H1 (cell line): Measurements from ENCODE around the gene IMPDH1. TPM values are rescaled to one million over a fixed set of nuclear protein-coding genes. Genes with fewer than 3 reads are reported as not detected.

Experiments
- CTCF ChIA-PET: fragments of 300-600 bp; sonication (Branson Sonifier 250); formaldehyde crosslinking; loops from one replicate; lab custom pipeline; 2021; ENCODE audit not compliant: partially characterized antibody; lab: Charles Lee
- POLR2A ChIA-PET: fragments of 300-600 bp; sonication (Branson Sonifier 250); formaldehyde crosslinking; loops from one replicate; lab custom pipeline; 2021; ENCODE audit warnings: inconsistent platforms; ENCODE audit not compliant: partially characterized antibody; lab: Charles Lee
- DNase-seq, 2 experiments: peaks; one replicate each; pipeline versions ENCODE4 v3.0.0 to v3.0.0-alpha.2; 2010 to 2022; ENCODE audit warnings: low spot score in 2 of 2, low read depth in 1 of 2, mixed read lengths in 1 of 2
- FAIRE-seq: peaks from 2 replicates; lab custom pipeline; 2011; peaks lifted over from hg19 to GRCh38; lab: Jason Lieb, UNC
- H2AFZ ChIP-seq: 2 replicates; pipeline ENCODE4 v1.8.1; 2012; ENCODE audit warnings: low read length, inconsistent platforms
- H2AK5ac ChIP-seq: 2 replicates; pipeline ENCODE4 v1.6.1; 2013; ENCODE audit warnings: low read depth, low read length
- H2BK120ac ChIP-seq: replicated peaks from 2 replicates; pipeline ENCODE3; 2013; ENCODE audit warnings: low read depth, low read length, inconsistent platforms
- H2BK12ac ChIP-seq: 2 replicates; pipeline ENCODE4 v1.6.1; 2013; ENCODE audit warnings: low read depth, low read length
- H2BK15ac ChIP-seq: 2 replicates; pipeline ENCODE4 v1.6.1; 2013; ENCODE audit warnings: low read length
- H2BK20ac ChIP-seq: 2 replicates; pipeline ENCODE4 v1.6.1; 2013; ENCODE audit warnings: low read length
- H2BK5ac ChIP-seq: 2 replicates; pipeline ENCODE4 v1.6.1; 2013; ENCODE audit warnings: low read depth, low read length
- H3K14ac ChIP-seq: 2 replicates; pipeline ENCODE4 v1.6.1; 2013; ENCODE audit warnings: inconsistent platforms; ENCODE audit not compliant: insufficient read length
- H3K18ac ChIP-seq: 2 replicates; pipeline ENCODE4 v1.6.1; 2013; ENCODE audit warnings: low read length; ENCODE audit errors: extremely low read depth
- H3K23ac ChIP-seq: 2 replicates; pipeline ENCODE4 v1.6.1; 2013; ENCODE audit warnings: inconsistent platforms; ENCODE audit not compliant: insufficient read length
- H3K23me2 ChIP-seq: 2 replicates; pipeline ENCODE4 v1.6.1; 2013; ENCODE audit warnings: low read depth, low read length
- H3K27ac ChIP-seq: 2 replicates; pipeline ENCODE4 v1.6.1; 2011; ENCODE audit warnings: low read depth, low read length, inconsistent platforms
- H3K27me3 ChIP-seq, 4 experiments: replicated peaks in 1 of 4; 1 replicate in 1 of 4; 2 replicates in 3 of 4; pipeline versions ENCODE4 v1.6.1 to v1.8.1; 2011 to 2013; ENCODE audit warnings: low read length in 3 of 4, mild to moderate bottlenecking in 3 of 4, inconsistent platforms in 2 of 4, mixed read lengths in 2 of 4, moderate library complexity in 1 of 4; ENCODE audit not compliant: control insufficient read depth in 3 of 4, insufficient read depth in 3 of 4; ENCODE audit errors: extremely low read depth in 1 of 4
- H3K36me3 ChIP-seq, 4 experiments: 2 replicates each; pipeline versions ENCODE4 v1.6.1 to v1.8.1; 2011 to 2013; ENCODE audit warnings: mild to moderate bottlenecking in 4 of 4, low read length in 3 of 4, moderate library complexity in 2 of 4, control low read depth in 1 of 4, inconsistent platforms in 1 of 4; ENCODE audit not compliant: insufficient read depth in 4 of 4, control insufficient read depth in 2 of 4
- H3K4ac ChIP-seq: replicated peaks from 2 replicates; pipeline ENCODE3; 2013; ENCODE audit warnings: low read length, low read depth, mixed read lengths, inconsistent platforms; ENCODE audit not compliant: insufficient read length
- H3K4me1 ChIP-seq, 4 experiments: replicated peaks in 1 of 4; 1 replicate in 1 of 4; 2 replicates in 3 of 4; pipeline versions ENCODE4 v1.6.1 to v1.8.1; 2011 to 2013; ENCODE audit warnings: low read length in 3 of 4, inconsistent platforms in 2 of 4, mixed read lengths in 1 of 4; ENCODE audit not compliant: insufficient read depth in 4 of 4, control insufficient read depth in 3 of 4
- H3K4me2 ChIP-seq, 2 experiments: 2 replicates each; pipeline versions ENCODE4 v1.6.1 to v1.8.1; 2011 to 2013; ENCODE audit warnings: low read depth in 2 of 2, low read length in 2 of 2, control low read depth in 1 of 2, inconsistent platforms in 1 of 2, mild to moderate bottlenecking in 1 of 2; ENCODE audit not compliant: insufficient read depth in 1 of 2
- H3K4me3 ChIP-seq, 4 experiments: fragments of 200-600, 300-600 bp in 1 of 4; sonication (generic), shearing (Covaris generic), sonication (Bioruptor Twin) in 1 of 4; 2 replicates each; pipeline versions ENCODE4 v1.5.1 to v1.8.1; 2011 to 2016; ENCODE audit warnings: low read length in 4 of 4, low read depth in 3 of 4, control low read depth in 2 of 4, inconsistent platforms in 2 of 4, mild to moderate bottlenecking in 2 of 4, mixed read lengths in 1 of 4, moderate library complexity in 1 of 4; ENCODE audit not compliant: insufficient read depth in 2 of 4; ENCODE audit errors: extremely low read depth in 1 of 4
- H3K56ac ChIP-seq: replicated peaks from 2 replicates; pipeline ENCODE3; 2013; ENCODE audit warnings: low read depth, mild to moderate bottlenecking, mixed read lengths, low read length, inconsistent platforms; ENCODE audit not compliant: insufficient read length
- H3K79me1 ChIP-seq: 2 replicates; pipeline ENCODE4 v1.6.1; 2013; ENCODE audit warnings: low read depth, low read length, control low read depth
- H3K79me2 ChIP-seq, 2 experiments: 2 replicates each; pipeline versions ENCODE4 v1.6.1 to v1.8.1; 2012 to 2013; ENCODE audit warnings: low read length in 2 of 2, mild to moderate bottlenecking in 2 of 2, inconsistent platforms in 1 of 2; ENCODE audit not compliant: insufficient read depth in 2 of 2, control insufficient read depth in 1 of 2
- H3K9ac ChIP-seq, 4 experiments: replicated peaks in 1 of 4; 1 replicate in 1 of 4; 2 replicates in 3 of 4; pipeline versions ENCODE4 v1.6.1 to v1.8.1; 2011 to 2013; ENCODE audit warnings: low read depth in 3 of 4, low read length in 3 of 4, control low read depth in 2 of 4, mild to moderate bottlenecking in 2 of 4, moderate library complexity in 2 of 4, inconsistent platforms in 1 of 4; ENCODE audit errors: extremely low read depth in 1 of 4
- H3K9me3 ChIP-seq, 2 experiments: 2 replicates each; pipeline versions ENCODE4 v1.6.1 to v1.8.1; 2012 to 2013; ENCODE audit warnings: mild to moderate bottlenecking in 2 of 2, moderate library complexity in 2 of 2, control low read depth in 1 of 2, inconsistent platforms in 1 of 2, low read depth in 1 of 2, low read length in 1 of 2, mixed read lengths in 1 of 2; ENCODE audit not compliant: insufficient read depth in 2 of 2
- H4K20me1 ChIP-seq, 2 experiments: replicated peaks in 1 of 2; 2 replicates each; pipeline versions ENCODE3 to v1.8.1; 2011 to 2013; ENCODE audit warnings: inconsistent platforms in 2 of 2, low read length in 2 of 2, mild to moderate bottlenecking in 1 of 2; ENCODE audit not compliant: insufficient read depth in 2 of 2, control insufficient read depth in 1 of 2
- H4K5ac ChIP-seq: 2 replicates; pipeline ENCODE4 v1.6.1; 2013; ENCODE audit warnings: low read length, low read depth, mixed read lengths, inconsistent platforms; ENCODE audit not compliant: insufficient read length
- H4K8ac ChIP-seq: 2 replicates; pipeline ENCODE4 v1.8.0; 2013; ENCODE audit warnings: mild to moderate bottlenecking, moderate library complexity, low read length, inconsistent platforms; ENCODE audit not compliant: insufficient read depth; ENCODE audit errors: extremely low read depth
- H4K91ac ChIP-seq: replicated peaks from 2 replicates; pipeline ENCODE3; 2013; ENCODE audit warnings: low read length, mixed read lengths, inconsistent platforms; ENCODE audit not compliant: insufficient read length
- ASH2L ChIP-seq: fragments of 200-600, 300-600 bp; sonication (generic); IDR thresholded peaks from one replicate; pipeline ENCODE4 v1.7.1; 2017; ENCODE audit warnings: low read length
- BRCA1 ChIP-seq: IDR thresholded peaks from 2 replicates; pipeline ENCODE4 v1.6.1; 2012; ENCODE audit warnings: low read depth, low read length, improper control_type of control experiment
- E2F6 ChIP-seq: IDR thresholded peaks from 2 replicates; pipeline ENCODE4 v1.6.1; 2012; ENCODE audit warnings: inconsistent platforms
- EZH2 ChIP-seq: fragments of 200-600 bp; sonication (generic); IDR thresholded peaks from 2 replicates; pipeline ENCODE4 v1.7.1; 2012; ENCODE audit warnings: low read depth, mild to moderate bottlenecking, moderate library complexity, low read length, inconsistent platforms; ENCODE audit not compliant: severe bottlenecking
- GABPA ChIP-seq: IDR thresholded peaks from 2 replicates; pipeline ENCODE4 v1.6.1; 2011; ENCODE audit warnings: mild to moderate bottlenecking, low read length, moderate library complexity, borderline replicate concordance; ENCODE audit not compliant: insufficient read depth
- GTF2F1 ChIP-seq: IDR thresholded peaks from 2 replicates; pipeline ENCODE4 v1.6.1; 2012; ENCODE audit warnings: low read depth, low read length, improper control_type of control experiment, borderline replicate concordance
- KDM4A ChIP-seq: IDR thresholded peaks from one replicate; pipeline ENCODE4 v1.7.1; 2012; ENCODE audit warnings: low read depth, mild to moderate bottlenecking, moderate library complexity, low read length, inconsistent platforms; ENCODE audit not compliant: severe bottlenecking
- MAX ChIP-seq: IDR thresholded peaks from 2 replicates; pipeline ENCODE4 v1.6.1; 2012; ENCODE audit warnings: inconsistent platforms
- SIX5 ChIP-seq: IDR thresholded peaks from 2 replicates; pipeline ENCODE4 v1.6.1; 2011; ENCODE audit warnings: mild to moderate bottlenecking, low read depth, low read length
- SP1 ChIP-seq: IDR thresholded peaks from 2 replicates; pipeline ENCODE4 v1.6.1; 2011; ENCODE audit warnings: low read depth, low read length
- WGBS, 2 experiments: shearing (Covaris generic) in 1 of 2; methylation state at CpG; one replicate each; pipeline versions ENCODE4 v1.1.6 to v1.1.7; 2013 to 2015; ENCODE audit warnings: low lambda C conversion rate in 2 of 2, mixed read lengths in 2 of 2, inconsistent platforms in 1 of 2, low coverage in 1 of 2, missing lambda C conversion rate in 1 of 2; ENCODE audit not compliant: insufficient replicate concordance in 2 of 2, insufficient coverage in 1 of 2, insufficient read length in 1 of 2; ENCODE audit errors: extremely low coverage in 1 of 2, missing lambda C conversion rate in 1 of 2; 5-methylcytosine and 5-hydroxymethylcytosine counted together
- polyA plus RNA-seq, 7 experiments: library from polyadenylated mRNA; depleted of rRNA in 3 of 7; stranded (reverse) in 5 of 7; unstranded in 2 of 7; fragments of >200 nt in 5 of 7; fragments of 200-250 nt in 2 of 7; gene quantifications; 1 replicate in 5 of 7; 2 replicates in 1 of 7; 4 replicates in 1 of 7; pipeline versions ENCODE4 v1.2.1 to v1.2.3, GENCODE V29; 2011 to 2013; ENCODE audit warnings: missing spikeins in 2 of 7, mixed read lengths in 2 of 7
- total RNA-seq: library from RNA; stranded (reverse); fragmentation: NEBNext Ultra II Directional; extraction: Animal tissue kit (Norgen Biotek cat#: 25700); gene quantifications from 2 replicates; pipeline ENCODE4 v1.2.1, GENCODE V29; 2021

The IMPDH1 gene
- total and polyA plus RNA-seq, 2 of the 8 experiments (the other 6 are each of a cell fraction or from before 2014, with no cell fraction given), result 45.8 TPM

DNA sequence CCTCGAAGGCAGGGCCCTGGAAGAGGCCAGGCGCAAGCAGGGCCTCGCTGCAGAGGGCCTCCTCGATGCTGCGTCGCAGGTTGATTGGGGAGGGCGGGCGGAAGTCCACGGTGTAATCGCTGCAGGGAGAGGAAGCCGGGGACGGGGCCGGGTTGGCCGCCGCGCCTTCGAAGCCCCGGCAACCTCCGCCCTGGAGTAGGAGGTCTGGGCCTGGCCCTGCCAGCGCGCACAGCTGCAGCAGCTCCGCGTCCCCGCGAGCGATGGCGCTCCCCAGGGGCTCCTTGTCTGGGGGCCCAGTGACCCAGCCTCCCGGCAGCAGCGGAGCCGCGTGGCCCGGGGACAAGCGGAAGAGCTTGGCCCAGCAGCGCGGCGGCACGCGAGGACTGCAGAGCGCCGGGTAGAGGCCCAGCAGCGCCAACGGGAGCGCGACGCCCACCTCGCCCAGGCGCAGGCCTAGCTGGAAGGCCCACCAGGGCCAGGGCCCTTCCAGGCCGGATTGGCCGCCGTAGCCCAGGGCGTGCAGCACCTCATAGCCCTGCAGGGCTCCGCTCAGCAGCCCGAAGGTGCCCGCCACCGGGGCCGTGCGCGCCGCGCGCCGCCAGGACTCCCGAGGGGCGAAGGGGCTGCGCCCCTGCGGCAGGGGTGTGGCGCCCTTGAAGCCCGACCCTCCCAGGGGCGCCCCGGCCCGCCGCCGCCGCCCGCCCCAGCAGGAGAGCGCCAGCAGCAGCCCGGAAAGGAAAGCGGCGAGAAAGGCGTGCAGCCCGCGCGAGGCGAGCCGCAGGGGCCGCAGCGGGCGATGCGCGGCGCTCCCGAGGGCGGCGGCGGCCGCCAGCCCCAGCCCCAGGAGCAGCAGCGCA lies 58.3 kb downstream of the IMPDH1 start:
- Histone ChIP-seq H3K4me1 (peaks cover 0 to 7% (median 5%) of the 10 kb centered on the region in 4 experiments; a peak in 6 of 7 replicates), H2BK5ac (no peak overlapping the region), H3K23me2 (peaks cover 3% of the 10 kb centered on the region; the same call in 1 of the 2 replicates), H3K4ac (no peak overlapping the region), H3K36me3 (peaks cover 0 to 6% (median 0%) of the 10 kb centered on the region in 4 experiments; a peak in 1 of 8 replicates), H2BK20ac (no peak overlapping the region), H2BK15ac (no peak overlapping the region), H3K18ac (peak overlapping the region; percentile 48), H3K14ac (no peak overlapping the region), H3K79me2 (no peaks in the 10 kb centered on the region), H2AK5ac (no peak overlapping the region), H3K4me2 (peak overlapping the region; percentile 60 to 69), H4K91ac (no peak overlapping the region), H4K8ac (peak overlapping the region; percentile 86; the same call in 1 of the 2 replicates), H3K27ac (no peak overlapping the region), H3K27me3 (peaks cover 34 to 71% (median 57%) of the 10 kb centered on the region in 4 experiments), H4K5ac (no peak overlapping the region), H2BK120ac (no peak overlapping the region), H3K9ac (no peak overlapping the region), H3K23ac (no peak overlapping the region), H3K4me3 (peak overlapping the region in 2 of 4 experiments; percentile 20 to 46; a peak in 4 of 8 replicates), H4K20me1 (peaks cover 0 to 1% of the 10 kb centered on the region in 2 experiments), H3K79me1 (no peaks in the 10 kb centered on the region), H2BK12ac (no peak overlapping the region), H3K56ac (no peak overlapping the region), H2AFZ (peak overlapping the region; percentile 36; the same call in 1 of the 2 replicates), H3K9me3 (no peaks in the 10 kb centered on the region; a peak in 1 of 4 replicates)
- CTCF ChIA-PET, result interaction anchor here (0.6 to 13.6 kb wide), 11 partner anchors 9 to 163 kb away, joined by 3 to 345 read pairs (median 4); partner anchors contain the start of gene PRRT4
- FAIRE-seq (no peak), DNase-seq (peak in 1 of 2 experiments; percentile 74)
- WGBS, 2 experiments, result 26% methylated on average over 39 of the region's 97 CpGs; no CpG with 5 or more reads in 1 of the 2 experiments
- POLR2A ChIA-PET, result interaction anchor here (0.6 to 1.5 kb wide), 6 partner anchors 9 to 104 kb away, joined by 3 to 10 read pairs (median 3); partner anchors contain the start of gene HILPDA
- TF ChIP-seq KDM4A (peak; percentile 80), E2F6 (peak; percentile 95), SP1 (no peak), GABPA (peak; percentile 43; the same call in 1 of the 2 replicates), GTF2F1 (no peak), MAX (peak; percentile 92), EZH2 (peak; percentile 87), BRCA1 (no peak), ASH2L (no peak), SIX5 (no peak)
